HepG2 (cell line): ENCODE data around the gene OLR1. TPM values are rescaled to one million over a fixed set of nuclear protein-coding genes. Genes with fewer than 3 reads are reported as not detected.

Experiments used
- polyA plus RNA-seq, 8 experiments: library from polyadenylated mRNA; depleted of rRNA in 3 of 8; stranded (reverse) in 7 of 8; unstranded in 1 of 8; fragments of >200 nt; fragmentation: Illumina TruSeq in 4 of 8; extraction: Trizol in 4 of 8; gene quantifications; 2 replicates each; pipeline versions ENCODE4 v1.2.1 to v1.2.3, GENCODE V29; 2011 to 2016; ENCODE audit warnings: low read depth in 4 of 8, missing spikeins in 1 of 8, mixed read lengths in 1 of 8; ENCODE audit not compliant: insufficient read depth in 1 of 8
- total RNA-seq, 5 experiments: library from RNA; depleted of rRNA; stranded (reverse); fragments of >200 nt; fragmentation: Illumina TruSeq; extraction: Trizol; gene quantifications; 2 replicates each; pipeline ENCODE4 v1.2.3, GENCODE V29; 2016; ENCODE audit warnings: low read depth in 1 of 5

Gene OLR1
- total and polyA plus RNA-seq, 2 of the 13 experiments (the other 11 are each of a cell fraction or from before 2014, with no cell fraction given), result not detected

Other genes starting within 250 kb of the OLR1 start
- gene CLEC2A, start 239.8 kb downstream of the OLR1 start, total RNA-seq (2016; rRNA removed; fragmentation: Illumina TruSeq; extraction: Trizol), result not detected in 2 replicates
- not detected in 2 replicates for gene CLEC2A, start 239.8 kb downstream of the OLR1 start, polyA plus RNA-seq (2011; rRNA removed)
- gene CLEC12A, start 200.7 kb downstream of the OLR1 start, total RNA-seq (2016; rRNA removed; fragmentation: Illumina TruSeq; extraction: Trizol), result not detected in 2 replicates
- not detected in 2 replicates for gene CLEC12A, start 200.7 kb downstream of the OLR1 start, polyA plus RNA-seq (2011; rRNA removed)
- gene CLEC1B, start 173.0 kb downstream of the OLR1 start, total RNA-seq (2016; rRNA removed; fragmentation: Illumina TruSeq; extraction: Trizol), result not detected in 2 replicates
- not detected in 2 replicates for gene CLEC1B, start 173.0 kb downstream of the OLR1 start, polyA plus RNA-seq (2011; rRNA removed)
- gene CLEC12B, start 161.5 kb downstream of the OLR1 start, total RNA-seq (2016; rRNA removed; fragmentation: Illumina TruSeq; extraction: Trizol), result not detected in 2 replicates
- not detected in 2 replicates for gene CLEC12B, start 161.5 kb downstream of the OLR1 start, polyA plus RNA-seq (2011; rRNA removed)
- not detected in 2 replicates for gene CLEC9A, start 141.4 kb downstream of the OLR1 start, total RNA-seq (2016; rRNA removed; fragmentation: Illumina TruSeq; extraction: Trizol)
- gene CLEC9A, start 141.4 kb downstream of the OLR1 start, polyA plus RNA-seq (2011; rRNA removed), result not detected in 2 replicates
- gene CLEC1A, start 73.1 kb downstream of the OLR1 start, total RNA-seq (2016; rRNA removed; fragmentation: Illumina TruSeq; extraction: Trizol), result not detected in 2 replicates
- not detected in 2 replicates for gene CLEC1A, start 73.1 kb downstream of the OLR1 start, polyA plus RNA-seq (2011; rRNA removed)
- gene CLEC7A, start 41.9 kb downstream of the OLR1 start, total RNA-seq (2016; rRNA removed; fragmentation: Illumina TruSeq; extraction: Trizol), result not detected in 2 replicates
- gene CLEC7A, start 41.9 kb downstream of the OLR1 start, polyA plus RNA-seq (2011; rRNA removed), result not detected in 2 replicates
- not detected in 2 replicates for gene TMEM52B, start 6.9 kb upstream of the OLR1 start, total RNA-seq (2016; rRNA removed; fragmentation: Illumina TruSeq; extraction: Trizol)
- gene TMEM52B, start 6.9 kb upstream of the OLR1 start, polyA plus RNA-seq (2011; rRNA removed), result not detected in 2 replicates
- gene GABARAPL1, start 40.7 kb upstream of the OLR1 start, total RNA-seq (2016; rRNA removed; fragmentation: Illumina TruSeq; extraction: Trizol), result 7.9 and 8.1 TPM in 2 replicates
- gene GABARAPL1, start 40.7 kb upstream of the OLR1 start, polyA plus RNA-seq (2011; rRNA removed), result 26.1 and 28.1 TPM in 2 replicates
- gene KLRD1, start 135.7 kb upstream of the OLR1 start, total RNA-seq (2016; rRNA removed; fragmentation: Illumina TruSeq; extraction: Trizol), result not detected in 2 replicates
- gene KLRD1, start 135.7 kb upstream of the OLR1 start, polyA plus RNA-seq (2011; rRNA removed), result 0.01 TPM in 2 replicates
- gene KLRK1, start 217.9 kb upstream of the OLR1 start, total RNA-seq (2016; rRNA removed; fragmentation: Illumina TruSeq; extraction: Trizol), result not detected in 2 replicates
- 0.07 TPM in 1 of 2 replicates, not detected in the other for gene KLRK1, start 217.9 kb upstream of the OLR1 start, polyA plus RNA-seq (2011; rRNA removed)
- gene KLRC4, start 237.6 kb upstream of the OLR1 start, total RNA-seq (2016; rRNA removed; fragmentation: Illumina TruSeq; extraction: Trizol), result not detected in 2 replicates
- 0.09 TPM in 1 of 2 replicates, not detected in the other for gene KLRC4, start 237.6 kb upstream of the OLR1 start, polyA plus RNA-seq (2011; rRNA removed)
- gene KLRC3, start 248.5 kb upstream of the OLR1 start, total RNA-seq (2016; rRNA removed; fragmentation: Illumina TruSeq; extraction: Trizol), result not detected in 2 replicates
- gene KLRC3, start 248.5 kb upstream of the OLR1 start, polyA plus RNA-seq (2011; rRNA removed), result not detected in 2 replicates